ENCODE results near the gene MARK3.

MARK3 gene

GRCh38 chr14:103547941-103548462, 162.8 kb downstream of the MARK3 start:
- in situ Hi-C loops (cut with MboI; ENCODE audit: low sequenced_read_pairs): no loop called here
- H3K27me3 ChIP-seq (ENCODE audit: low read depth): no peaks in the 10 kb centered on the region
- no peak overlapping the region for H3K4me3 ChIP-seq
- DNase-seq (ENCODE audit: low spot score in 2 of 2): no peak
- no peaks in the 10 kb centered on the region for H3K9me3 ChIP-seq
- H3K4me1 ChIP-seq: peaks cover 4% of the 10 kb centered on the region
- H3K36me3 ChIP-seq (replicated peaks): no peaks in the 10 kb centered on the region

- Histone ChIP-seq H3K4me1 (no peaks in the 10 kb centered on the region), H3K36me3 (replicated peaks) (no peaks in the 10 kb centered on the region), H3K4me3 (no peak overlapping the region), H3K27me3 (ENCODE audit: low read depth) (no peaks in the 10 kb centered on the region), H3K9me3 (no peaks in the 10 kb centered on the region)
- in situ Hi-C loops (cut with MboI; ENCODE audit: low sequenced_read_pairs): no loop called here
- no peak for DNase-seq (ENCODE audit: low spot score in 2 of 2)
These were observed 163.5 kb downstream of the MARK3 start for GRCh38 chr14:103548463-103549351.

- Histone ChIP-seq H3K4me3 (no peak overlapping the region), H3K9me3 (no peaks in the 10 kb centered on the region), H3K27me3 (ENCODE audit: low read depth) (no peaks in the 10 kb centered on the region), H3K4me1 (no peaks in the 10 kb centered on the region), H3K36me3 (replicated peaks) (no peaks in the 10 kb centered on the region)
- in situ Hi-C loops (cut with MboI; ENCODE audit: low sequenced_read_pairs): no loop called here
- no peak for DNase-seq (ENCODE audit: low spot score in 2 of 2)
These were observed 164.4 kb downstream of the MARK3 start for GRCh38 chr14:103549361-103550311.

- Histone ChIP-seq H3K4me3 (no peak overlapping the region), H3K36me3 (replicated peaks) (no peaks in the 10 kb centered on the region), H3K9me3 (no peaks in the 10 kb centered on the region), H3K4me1 (no peaks in the 10 kb centered on the region), H3K27me3 (ENCODE audit: low read depth) (no peaks in the 10 kb centered on the region)
- DNase-seq (ENCODE audit: low spot score in 2 of 2): no peak
- in situ Hi-C loops (cut with MboI; ENCODE audit: low sequenced_read_pairs): no loop called here
These were observed 165.5 kb downstream of the MARK3 start for GRCh38 chr14:103550451-103551337.

- Histone ChIP-seq H3K9me3 (no peaks in the 10 kb centered on the region), H3K4me1 (no peaks in the 10 kb centered on the region), H3K4me3 (no peak overlapping the region), H3K27me3 (ENCODE audit: low read depth) (no peaks in the 10 kb centered on the region), H3K36me3 (replicated peaks) (no peaks in the 10 kb centered on the region)
- DNase-seq (ENCODE audit: low spot score in 2 of 2): no peak
- in situ Hi-C loops (cut with MboI; ENCODE audit: low sequenced_read_pairs): no loop called here
These were observed 166.1 kb downstream of the MARK3 start for GRCh38 chr14:103551338-103551762.

GRCh38 chr14:103552011-103552845, 167.0 kb downstream of the MARK3 start:
- Histone ChIP-seq H3K4me3 (no peak overlapping the region), H3K27me3 (ENCODE audit: low read depth) (no peaks in the 10 kb centered on the region)

GRCh38 chr14:103552846-103553210, 167.6 kb downstream of the MARK3 start:
- H3K36me3 ChIP-seq (replicated peaks): no peaks in the 10 kb centered on the region
- DNase-seq (ENCODE audit: low spot score in 2 of 2): no peak
- H3K4me1 ChIP-seq: peaks cover 8% of the 10 kb centered on the region
- H3K9me3 ChIP-seq: no peaks in the 10 kb centered on the region
- H3K27me3 ChIP-seq (ENCODE audit: low read depth): no peaks in the 10 kb centered on the region
- in situ Hi-C loops (cut with MboI; ENCODE audit: low sequenced_read_pairs): no loop called here
- no peak overlapping the region for H3K4me3 ChIP-seq

More at GRCh38 chr14:103552011-103552845, 167.0 kb downstream of the MARK3 start:
- Histone ChIP-seq H3K9me3 (no peaks in the 10 kb centered on the region), H3K4me1 (peaks cover 2% of the 10 kb centered on the region; the same call in 1 of the 2 replicates), H3K36me3 (replicated peaks) (no peaks in the 10 kb centered on the region)
- DNase-seq (ENCODE audit: low spot score in 2 of 2): no peak
- in situ Hi-C loops (cut with MboI; ENCODE audit: low sequenced_read_pairs): no loop called here

Data from HAP-1 (cell line).